IPS-15b (cell line): ENCODE results near the gene FRMD6.

Source experiments
- H3K27me3 ChIP-seq: one replicate; pipeline ENCODE4 v1.6.1; 2013; ENCODE audit warnings: low read length; ENCODE audit not compliant: control insufficient read depth, insufficient read depth
- H3K36me3 ChIP-seq: one replicate; pipeline ENCODE4 v1.6.1; 2013; ENCODE audit warnings: low read length; ENCODE audit not compliant: control insufficient read depth, insufficient read depth
- H3K4me1 ChIP-seq: one replicate; pipeline ENCODE4 v1.6.1; 2013; ENCODE audit warnings: mild to moderate bottlenecking, low read length; ENCODE audit not compliant: control insufficient read depth, insufficient read depth
- H3K4me3 ChIP-seq: one replicate; pipeline ENCODE4 v1.5.1; 2013; ENCODE audit warnings: low read depth, low read length
- H3K9ac ChIP-seq: one replicate; pipeline ENCODE4 v1.6.1; 2013; ENCODE audit warnings: low read depth, mild to moderate bottlenecking, low read length
- H3K9me3 ChIP-seq: one replicate; pipeline ENCODE4 v1.6.1; 2013; ENCODE audit warnings: mild to moderate bottlenecking, low read length; ENCODE audit not compliant: control insufficient read depth, insufficient read depth

Gene FRMD6

GRCh38 chr14:51651388-51652167 is at the start of gene FRMD6:
TSS of gene FRMD6 (plus strand) at chr14:51651910. CDS start at chr14:51689837, 37,927 bp downstream.
- Histone ChIP-seq H3K27me3 (no peaks in the 10 kb centered on the region), H3K4me3 (peak within 1 kb of the TSS; percentile 87), H3K4me1 (peaks cover 7% of the 10 kb centered on the region), H3K36me3 (no peaks in the 10 kb centered on the region), H3K9me3 (no peaks in the 10 kb centered on the region), H3K9ac (peak within 1 kb of the TSS; percentile 98)

GRCh38 chr14:51602310-51602709 is 49.4 kb upstream of the FRMD6 start:
- H3K4me3 ChIP-seq: no peak overlapping the region

GRCh38 chr14:51603495-51603894 is 48.2 kb upstream of the FRMD6 start:
- Histone ChIP-seq H3K9me3 (no peaks in the 10 kb centered on the region), H3K9ac (no peak overlapping the region), H3K4me3 (no peak overlapping the region), H3K27me3 (no peaks in the 10 kb centered on the region), H3K4me1 (no peaks in the 10 kb centered on the region), H3K36me3 (no peaks in the 10 kb centered on the region)

More at GRCh38 chr14:51602310-51602709, 49.4 kb upstream of the FRMD6 start:
- Histone ChIP-seq H3K36me3 (no peaks in the 10 kb centered on the region), H3K27me3 (no peaks in the 10 kb centered on the region), H3K4me1 (no peaks in the 10 kb centered on the region), H3K9me3 (no peaks in the 10 kb centered on the region), H3K9ac (no peak overlapping the region)

DNA sequence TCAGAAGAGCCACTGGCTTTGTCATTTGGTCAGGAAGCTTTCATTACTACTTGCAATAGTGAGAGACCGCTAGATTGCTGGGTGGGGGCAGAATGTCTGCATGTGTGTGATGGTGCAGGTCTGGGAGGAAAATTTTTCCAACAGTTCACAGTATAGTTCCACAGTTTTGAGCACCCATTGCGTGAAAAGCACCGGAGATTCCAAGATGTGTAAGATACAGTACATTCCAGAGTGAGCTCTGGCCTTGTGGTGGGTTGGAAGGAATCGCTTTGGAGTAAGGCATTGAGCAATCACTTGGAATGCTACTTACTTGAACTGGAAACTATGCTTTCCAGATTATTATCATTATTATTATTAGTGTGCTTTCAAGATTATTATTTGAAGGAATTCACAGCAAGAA is 47.6 kb upstream of the FRMD6 start:
- Histone ChIP-seq H3K27me3 (no peaks in the 10 kb centered on the region), H3K9me3 (no peaks in the 10 kb centered on the region), H3K4me3 (no peak overlapping the region), H3K36me3 (no peaks in the 10 kb centered on the region), H3K9ac (no peak overlapping the region), H3K4me1 (no peaks in the 10 kb centered on the region)

GRCh38 chr14:51605575-51605974 is 46.1 kb upstream of the FRMD6 start:
- no peak overlapping the region for H3K4me3 ChIP-seq
- no peaks in the 10 kb centered on the region for H3K4me1 ChIP-seq
- no peaks in the 10 kb centered on the region for H3K36me3 ChIP-seq
- H3K27me3 ChIP-seq: no peaks in the 10 kb centered on the region
- H3K9ac ChIP-seq: no peak overlapping the region
- H3K9me3 ChIP-seq: no peaks in the 10 kb centered on the region

- Histone ChIP-seq H3K36me3 (no peaks in the 10 kb centered on the region), H3K9me3 (no peaks in the 10 kb centered on the region), H3K27me3 (no peaks in the 10 kb centered on the region), H3K4me1 (peaks cover 2% of the 10 kb centered on the region), H3K4me3 (no peak overlapping the region), H3K9ac (no peak overlapping the region)
These were observed 44.0 kb upstream of the FRMD6 start for GRCh38 chr14:51607711-51608110.

DNA sequence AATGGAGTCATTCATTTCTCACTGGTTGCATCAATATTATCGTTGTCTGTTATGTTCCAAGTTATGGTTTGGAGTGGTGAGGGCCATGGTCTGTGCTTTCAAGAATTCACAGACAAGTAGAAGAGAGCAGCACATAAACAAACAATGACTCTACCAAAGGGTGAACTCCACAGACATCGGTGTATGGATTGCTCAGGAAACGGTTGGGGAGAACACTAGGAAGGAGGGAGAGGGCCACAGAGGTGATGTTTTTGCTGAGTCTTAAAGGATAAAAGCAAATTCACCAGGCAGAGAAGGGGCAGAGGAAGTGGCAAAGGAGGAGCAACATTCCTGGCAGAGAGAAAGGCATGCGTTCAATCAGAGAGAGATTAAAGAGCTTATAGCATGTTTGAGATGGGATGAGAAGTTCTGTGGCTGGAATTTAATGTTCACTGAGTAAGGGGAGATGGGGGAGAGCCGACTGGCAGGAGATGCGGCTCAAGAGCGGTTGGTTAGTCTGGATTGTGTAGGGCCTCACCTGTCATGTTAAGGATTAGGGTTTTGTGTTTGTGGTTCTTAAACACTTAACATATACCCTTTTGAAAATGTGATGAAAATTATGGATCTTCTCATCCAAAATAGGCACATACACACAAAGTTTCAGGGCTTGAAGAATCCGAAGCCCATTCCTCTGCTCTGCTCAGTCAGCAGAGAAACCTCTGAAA is 42.3 kb upstream of the FRMD6 start:
- no peaks in the 10 kb centered on the region for H3K27me3 ChIP-seq
- no peaks in the 10 kb centered on the region for H3K36me3 ChIP-seq
- H3K4me1 ChIP-seq: peaks cover 2% of the 10 kb centered on the region
- no peak overlapping the region for H3K4me3 ChIP-seq
- no peak overlapping the region for H3K9ac ChIP-seq
- H3K9me3 ChIP-seq: no peaks in the 10 kb centered on the region

DNA sequence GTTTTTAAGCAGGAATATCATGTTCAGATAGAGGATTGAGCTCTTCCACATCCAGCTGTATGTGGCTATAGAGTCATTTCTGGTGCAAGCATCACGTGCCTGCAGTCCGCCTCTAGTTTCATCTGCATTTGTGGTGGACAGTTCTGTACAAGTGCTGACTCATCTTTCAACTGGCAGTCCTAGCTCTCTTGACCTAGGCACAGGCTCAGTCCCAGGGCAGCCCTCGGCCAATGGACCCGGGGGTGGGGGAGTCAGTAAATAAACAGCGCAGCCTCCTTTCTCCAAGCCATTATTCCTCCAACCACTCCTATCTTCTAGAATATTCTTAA is 41.8 kb upstream of the FRMD6 start:
- no peaks in the 10 kb centered on the region for H3K9me3 ChIP-seq
- H3K4me1 ChIP-seq: peaks cover 2% of the 10 kb centered on the region
- no peaks in the 10 kb centered on the region for H3K36me3 ChIP-seq

GRCh38 chr14:51610771-51611170 is 40.9 kb upstream of the FRMD6 start:
- Histone ChIP-seq H3K9ac (no peak overlapping the region), H3K36me3 (no peaks in the 10 kb centered on the region), H3K4me3 (no peak overlapping the region), H3K4me1 (peaks cover 2% of the 10 kb centered on the region), H3K9me3 (no peaks in the 10 kb centered on the region), H3K27me3 (no peaks in the 10 kb centered on the region)

More for the DNA sequence above, 41.8 kb upstream of the FRMD6 start:
- H3K27me3 ChIP-seq: no peaks in the 10 kb centered on the region
- no peak overlapping the region for H3K4me3 ChIP-seq
- H3K9ac ChIP-seq: no peak overlapping the region

- Histone ChIP-seq H3K9me3 (no peaks in the 10 kb centered on the region), H3K9ac (no peak overlapping the region), H3K4me3 (no peak overlapping the region), H3K4me1 (peaks cover 2% of the 10 kb centered on the region), H3K36me3 (no peaks in the 10 kb centered on the region), H3K27me3 (no peaks in the 10 kb centered on the region)
These were observed 39.3 kb upstream of the FRMD6 start for GRCh38 chr14:51612449-51612848.

DNA sequence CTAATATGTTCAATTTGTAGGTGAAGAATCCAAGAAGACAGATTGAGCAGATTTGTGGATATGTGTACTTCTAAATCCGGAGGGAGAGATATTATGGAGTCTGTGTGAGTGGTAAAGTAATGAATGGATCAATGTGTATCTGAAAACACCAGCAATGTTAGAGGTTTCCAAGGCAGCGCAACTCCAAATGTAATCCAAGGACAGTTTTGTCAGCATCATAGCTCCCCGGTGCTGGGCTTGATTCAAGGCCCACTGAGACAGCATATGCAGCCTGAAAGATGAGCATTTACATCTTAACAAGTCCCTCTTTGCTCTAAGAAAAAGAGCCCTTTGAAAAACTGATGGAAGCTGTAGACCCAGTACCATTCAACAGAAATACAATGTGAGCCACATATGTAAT is 38.3 kb upstream of the FRMD6 start:
- no peaks in the 10 kb centered on the region for H3K27me3 ChIP-seq
- H3K4me1 ChIP-seq: peaks cover 2% of the 10 kb centered on the region
- H3K9ac ChIP-seq: no peak overlapping the region
- H3K4me3 ChIP-seq: no peak overlapping the region
- H3K36me3 ChIP-seq: no peaks in the 10 kb centered on the region
- no peaks in the 10 kb centered on the region for H3K9me3 ChIP-seq

DNA sequence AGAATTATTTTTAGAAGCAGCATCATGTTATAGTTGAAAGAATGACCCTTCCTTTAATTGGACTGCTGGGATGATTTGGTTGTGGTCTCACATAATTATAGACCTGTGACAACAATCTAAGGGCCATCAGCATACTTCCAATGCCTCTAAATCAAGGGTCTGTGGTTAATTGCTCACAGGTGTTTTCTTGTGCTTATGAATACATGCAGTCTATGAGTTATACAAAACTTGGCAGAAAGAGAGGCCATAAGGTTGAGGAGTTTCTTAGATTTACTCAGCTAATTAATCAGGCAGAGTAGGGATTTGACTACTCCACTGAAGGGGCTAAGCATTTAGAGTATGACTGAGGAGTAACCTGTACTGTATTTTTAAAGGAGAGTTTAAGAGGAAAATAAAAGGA is 37.0 kb upstream of the FRMD6 start:
- Histone ChIP-seq H3K9me3 (no peaks in the 10 kb centered on the region), H3K27me3 (no peaks in the 10 kb centered on the region), H3K4me1 (peaks cover 2% of the 10 kb centered on the region), H3K9ac (no peak overlapping the region), H3K36me3 (no peaks in the 10 kb centered on the region), H3K4me3 (no peak overlapping the region)
